RWPE2 (cell line): ENCODE data around the gene AGR2.

Experiments
- ATAC-seq: fragments of 200-7000 bp; cut with Tn5 transposase; 3 replicates; pipeline ENCODE4 v1.9.1; 2021; ENCODE audit warnings: low read depth
- DNase-seq: peaks from one replicate; pipeline ENCODE4 v3.0.0-alpha.2; 2020; ENCODE audit warnings: low spot score
- H3K27ac ChIP-seq: fragments of 450-650 bp; 2 replicates; pipeline ENCODE4 v1.5.1; 2017; ENCODE audit warnings: mild to moderate bottlenecking; ENCODE audit not compliant: poor library complexity, severe bottlenecking
- H3K27me3 ChIP-seq: fragments of 250-450 bp; sonication (Bioruptor Pico); 2 replicates; pipeline ENCODE4 v1.5.1; 2021; ENCODE audit warnings: mild to moderate bottlenecking, moderate library complexity; ENCODE audit not compliant: insufficient read depth, poor library complexity, severe bottlenecking
- H3K36me3 ChIP-seq: fragments of 250-450 bp; sonication (Bioruptor Pico); 2 replicates; pipeline ENCODE4 v1.5.1; 2020; ENCODE audit warnings: low read depth, mild to moderate bottlenecking, moderate library complexity
- H3K4me1 ChIP-seq: fragments of 250-450 bp; sonication (Bioruptor Pico); 2 replicates; pipeline ENCODE4 v1.5.1; 2021; ENCODE audit warnings: mild to moderate bottlenecking, moderate library complexity; ENCODE audit not compliant: insufficient read depth, poor library complexity, severe bottlenecking
- H3K4me3 ChIP-seq: fragments of 250-450 bp; sonication (Bioruptor Pico); 2 replicates; pipeline ENCODE4 v1.5.1; 2021; ENCODE audit warnings: mild to moderate bottlenecking, moderate library complexity; ENCODE audit not compliant: severe bottlenecking
- H3K9me3 ChIP-seq: fragments of 250-450 bp; sonication (Bioruptor Pico); 2 replicates; pipeline ENCODE4 v1.5.1; 2021; ENCODE audit warnings: mild to moderate bottlenecking, moderate library complexity; ENCODE audit not compliant: severe bottlenecking
- TF ChIP-seq, protein P1 (sequence below): fragments of 450-650 bp; IDR thresholded peaks from one replicate; pipeline ENCODE4 v1.5.1; 2017; ENCODE audit warnings: mild to moderate bottlenecking, moderate library complexity; ENCODE audit not compliant: poor library complexity, severe bottlenecking

Gene AGR2

DNA sequence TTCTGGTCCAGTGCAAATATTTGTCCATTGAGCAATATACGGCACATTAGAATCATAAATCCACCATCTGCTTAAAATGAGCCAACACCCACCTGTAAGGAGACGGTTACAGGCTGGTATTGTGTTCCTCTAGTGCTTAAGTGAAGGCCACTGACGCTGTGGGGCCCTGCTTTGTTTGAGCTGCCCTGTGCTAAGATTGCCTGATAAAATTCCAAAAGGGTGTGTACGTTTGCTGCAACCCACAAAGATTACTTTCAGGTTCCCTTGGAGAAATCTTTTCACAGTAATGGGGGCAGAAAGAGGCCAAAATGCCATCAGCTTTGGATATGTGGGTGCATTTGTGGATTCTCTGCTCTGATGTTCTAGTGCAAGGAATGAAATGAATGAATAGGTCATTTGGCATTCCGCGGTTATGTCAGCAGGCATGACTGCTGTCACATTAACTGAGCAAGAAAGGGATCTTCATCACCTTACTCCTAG lies 42.6 kb upstream of the AGR2 start:
- no peaks in the 10 kb centered on the region for H3K27me3 ChIP-seq
- no peaks in the 10 kb centered on the region for H3K36me3 ChIP-seq
- no peaks in the 10 kb centered on the region for H3K9me3 ChIP-seq
- peak overlapping the region; percentile 64 for H3K27ac ChIP-seq
- no peak overlapping the region for H3K4me3 ChIP-seq
- DNase-seq = no peak
- peak; percentile 99 for ATAC-seq
- TF ChIP-seq, protein P1, sequence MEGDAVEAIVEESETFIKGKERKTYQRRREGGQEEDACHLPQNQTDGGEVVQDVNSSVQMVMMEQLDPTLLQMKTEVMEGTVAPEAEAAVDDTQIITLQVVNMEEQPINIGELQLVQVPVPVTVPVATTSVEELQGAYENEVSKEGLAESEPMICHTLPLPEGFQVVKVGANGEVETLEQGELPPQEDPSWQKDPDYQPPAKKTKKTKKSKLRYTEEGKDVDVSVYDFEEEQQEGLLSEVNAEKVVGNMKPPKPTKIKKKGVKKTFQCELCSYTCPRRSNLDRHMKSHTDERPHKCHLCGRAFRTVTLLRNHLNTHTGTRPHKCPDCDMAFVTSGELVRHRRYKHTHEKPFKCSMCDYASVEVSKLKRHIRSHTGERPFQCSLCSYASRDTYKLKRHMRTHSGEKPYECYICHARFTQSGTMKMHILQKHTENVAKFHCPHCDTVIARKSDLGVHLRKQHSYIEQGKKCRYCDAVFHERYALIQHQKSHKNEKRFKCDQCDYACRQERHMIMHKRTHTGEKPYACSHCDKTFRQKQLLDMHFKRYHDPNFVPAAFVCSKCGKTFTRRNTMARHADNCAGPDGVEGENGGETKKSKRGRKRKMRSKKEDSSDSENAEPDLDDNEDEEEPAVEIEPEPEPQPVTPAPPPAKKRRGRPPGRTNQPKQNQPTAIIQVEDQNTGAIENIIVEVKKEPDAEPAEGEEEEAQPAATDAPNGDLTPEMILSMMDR = no peak
- peaks cover 20% of the 10 kb centered on the region for H3K4me1 ChIP-seq

DNA sequence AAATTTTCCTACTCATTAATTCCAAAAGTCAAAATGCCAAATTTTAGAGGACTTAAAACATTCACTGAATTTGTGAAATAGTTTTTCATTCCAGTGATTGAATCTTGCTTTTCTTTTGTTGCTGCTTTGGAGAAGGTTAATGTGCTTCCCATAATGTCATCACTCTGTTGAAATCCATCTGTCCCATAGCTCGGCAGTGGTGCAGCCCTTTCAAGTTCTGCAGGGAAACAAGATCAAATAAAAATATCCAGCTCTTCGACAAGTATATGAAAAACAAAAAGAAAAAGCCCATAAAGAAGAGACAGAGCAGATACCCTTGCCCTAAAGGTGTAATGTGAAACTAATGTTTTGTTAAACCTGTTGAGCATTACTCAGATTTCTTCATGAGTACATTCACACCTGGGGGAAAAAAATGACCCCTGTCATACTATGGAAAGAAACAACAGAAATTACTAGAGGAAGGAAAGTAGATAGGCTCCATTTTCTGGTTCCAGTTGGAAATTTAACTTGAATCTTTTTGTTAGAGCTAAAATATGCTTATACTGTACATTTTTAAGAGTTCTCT lies 41.9 kb upstream of the AGR2 start:
- H3K4me3 ChIP-seq = no peak overlapping the region
- no peaks in the 10 kb centered on the region for H3K36me3 ChIP-seq
- H3K27me3 ChIP-seq = no peaks in the 10 kb centered on the region
- TF ChIP-seq, protein P1 = no peak
- peaks cover 20% of the 10 kb centered on the region for H3K4me1 ChIP-seq
- DNase-seq (no peak), ATAC-seq (peak; percentile 49; the same call in 2 of the 3 replicates)
- H3K9me3 ChIP-seq = no peaks in the 10 kb centered on the region
- peak overlapping the region; percentile 64 for H3K27ac ChIP-seq

DNA sequence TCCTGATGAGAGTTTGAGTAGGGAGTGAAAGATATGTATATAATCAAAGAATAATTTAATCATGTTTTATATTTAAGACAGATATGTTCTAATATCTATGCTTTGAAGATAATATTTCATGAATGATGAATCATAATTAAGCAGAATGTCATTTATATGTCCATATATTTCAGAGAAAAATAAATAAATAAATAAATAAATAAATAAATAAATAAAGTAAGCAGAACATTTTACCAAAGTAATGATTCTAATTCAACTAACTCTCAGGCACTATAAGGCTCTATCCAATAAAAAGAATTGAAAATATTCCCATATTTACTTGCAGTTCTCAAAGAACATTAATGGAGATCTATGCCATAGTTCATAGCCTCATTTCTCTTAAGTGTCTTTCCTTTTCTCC lies 40.9 kb upstream of the AGR2 start:
- Histone ChIP-seq H3K27me3 (no peaks in the 10 kb centered on the region), H3K36me3 (no peaks in the 10 kb centered on the region), H3K27ac (peak overlapping the region; percentile 64), H3K4me3 (no peak overlapping the region), H3K4me1 (peaks cover 20% of the 10 kb centered on the region), H3K9me3 (no peaks in the 10 kb centered on the region)
- DNase-seq (no peak), ATAC-seq (no peak)
- TF ChIP-seq, protein P1 = no peak

DNA sequence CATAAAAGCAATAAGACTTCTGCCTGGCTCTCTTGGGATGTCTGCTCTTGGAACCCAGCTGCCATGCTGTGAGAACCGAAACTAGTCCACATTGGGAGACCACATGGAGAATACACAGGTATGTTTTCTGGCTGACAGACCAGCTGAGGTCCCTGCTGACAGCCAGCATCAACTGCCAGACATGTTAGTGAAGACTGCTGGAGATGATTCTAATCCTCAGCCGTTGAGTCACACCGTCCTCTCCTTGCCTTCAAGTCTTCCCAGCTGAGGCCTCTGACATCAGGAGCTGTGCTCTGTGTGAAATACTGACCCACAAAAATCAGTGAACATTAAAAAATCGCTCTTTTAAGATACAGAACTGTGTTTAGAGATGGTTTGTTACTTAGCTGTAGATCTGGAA lies 36.9 kb upstream of the AGR2 start:
- Histone ChIP-seq H3K27me3 (no peaks in the 10 kb centered on the region), H3K4me1 (peaks cover 9% of the 10 kb centered on the region), H3K9me3 (no peaks in the 10 kb centered on the region), H3K36me3 (no peaks in the 10 kb centered on the region), H3K4me3 (no peak overlapping the region), H3K27ac (no peak overlapping the region)
- ATAC-seq (no peak), DNase-seq (no peak)
- TF ChIP-seq, protein P1 = no peak

DNA sequence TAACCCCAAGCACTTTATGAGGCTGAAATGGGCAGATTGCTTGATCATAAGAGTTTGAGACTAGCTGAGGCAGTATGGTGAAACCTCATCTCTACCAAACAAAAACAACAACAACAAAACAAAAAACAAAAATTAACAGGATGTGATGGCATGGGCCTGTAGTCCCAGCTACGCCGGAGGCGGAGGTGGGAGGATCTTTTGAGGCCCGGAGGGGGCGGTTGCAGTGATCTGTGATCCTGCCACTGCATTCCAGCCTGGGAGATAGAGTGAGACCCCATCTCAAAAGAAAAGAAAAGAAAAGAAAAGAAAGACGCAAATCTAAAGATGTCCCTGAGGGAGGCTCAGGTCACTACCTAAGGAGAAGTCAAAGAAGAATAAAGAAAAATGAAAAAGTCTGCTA lies 35.3 kb upstream of the AGR2 start:
- no peak for ATAC-seq
- Histone ChIP-seq H3K27me3 (no peaks in the 10 kb centered on the region), H3K9me3 (no peaks in the 10 kb centered on the region), H3K36me3 (no peaks in the 10 kb centered on the region), H3K27ac (no peak overlapping the region), H3K4me3 (no peak overlapping the region), H3K4me1 (no peaks in the 10 kb centered on the region)
- no peak for DNase-seq
- TF ChIP-seq, protein P1 = no peak
